Measurements from ENCODE around the gene RHBDL1. TPM values are rescaled to one million over a fixed set of nuclear protein-coding genes. Genes with fewer than 3 reads are reported as not detected.

Gene RHBDL1
- total RNA-seq, 1 experiment from 2014 or later = 7.8 TPM

DNA sequence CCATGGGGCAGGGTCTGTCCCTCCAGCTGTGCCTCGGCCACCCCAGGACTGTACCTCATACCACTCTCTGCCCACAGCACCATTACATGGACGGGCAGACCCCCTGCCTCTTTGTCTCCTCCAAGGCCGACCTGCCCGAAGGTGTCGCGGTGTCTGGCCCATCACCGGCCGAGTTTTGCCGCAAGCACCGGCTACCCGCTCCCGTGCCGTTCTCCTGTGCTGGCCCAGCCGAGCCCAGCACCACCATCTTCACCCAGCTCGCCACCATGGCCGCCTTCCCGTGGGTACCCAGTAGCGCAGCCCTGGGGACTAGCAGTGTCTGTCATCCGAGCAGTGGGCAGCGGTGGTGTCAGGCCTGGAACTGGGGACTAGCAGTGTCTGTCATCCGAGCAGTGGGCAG lies 2.6 kb upstream of the RHBDL1 start:
- DNase-seq (ENCODE audit: low spot score) = no peak

DNA sequence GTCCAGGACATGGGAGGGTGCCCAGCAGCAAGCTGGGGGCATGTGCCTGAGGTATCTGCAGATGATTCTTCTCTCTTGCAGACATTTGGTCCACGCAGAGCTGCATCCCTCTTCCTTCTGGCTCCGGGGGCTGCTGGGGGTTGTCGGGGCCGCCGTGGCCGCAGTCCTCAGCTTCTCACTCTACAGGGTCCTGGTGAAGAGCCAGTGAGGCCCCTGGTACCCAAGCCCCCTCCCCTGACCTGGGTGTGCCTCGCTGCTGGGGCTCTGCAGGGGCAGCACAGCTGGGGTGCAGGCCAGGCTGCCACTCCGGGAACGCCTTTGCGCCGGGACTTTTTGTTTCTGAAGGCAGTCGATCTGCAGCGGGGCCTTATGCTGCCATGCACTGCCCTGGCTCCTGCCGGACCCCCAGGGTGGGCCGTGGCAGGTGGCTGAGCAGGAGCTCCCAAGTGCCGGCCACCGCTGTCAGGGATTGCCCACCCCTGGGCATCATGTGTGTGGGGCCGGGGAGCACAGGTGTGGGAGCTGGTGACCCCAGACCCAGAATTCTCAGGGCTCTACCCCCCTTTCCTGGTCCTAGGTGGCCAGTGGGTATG lies 2.0 kb upstream of the RHBDL1 start:
- DNase-seq (ENCODE audit: low spot score) = no peak

DNA sequence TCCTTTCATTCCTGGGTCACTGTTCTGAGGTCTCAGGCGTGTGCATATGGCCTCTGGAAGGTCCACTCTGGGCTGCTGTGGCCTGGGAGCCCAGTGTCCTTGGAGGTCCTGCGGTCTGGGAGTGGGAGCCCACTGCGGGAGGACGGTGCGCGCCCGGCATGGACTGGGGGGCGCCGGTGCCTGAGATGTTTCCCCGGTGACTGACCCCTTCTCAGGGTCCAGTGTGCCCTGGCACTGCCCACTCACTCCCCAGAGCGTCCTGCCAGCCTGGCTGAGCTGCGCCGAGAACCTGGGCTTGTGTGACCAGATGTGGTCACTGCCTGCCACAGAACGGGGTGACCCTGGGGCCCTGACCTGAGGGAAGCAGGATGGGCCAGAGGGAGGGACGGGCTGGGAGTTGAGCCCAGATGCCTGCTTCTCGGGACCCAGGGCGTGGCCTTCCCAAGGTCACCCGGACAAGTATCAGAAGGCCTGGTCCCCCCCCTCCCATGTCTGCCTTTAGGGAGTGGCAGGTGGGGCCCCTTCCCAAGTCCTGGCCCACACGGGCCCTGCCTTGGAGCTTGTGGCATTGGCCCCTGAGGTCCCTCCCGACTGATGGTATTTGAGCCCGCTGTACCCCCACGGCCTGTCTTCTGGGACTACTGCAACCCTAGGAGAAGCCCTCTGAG lies 1.1 kb upstream of the RHBDL1 start:
- DNase-seq (ENCODE audit: low spot score) = no peak

DNA sequence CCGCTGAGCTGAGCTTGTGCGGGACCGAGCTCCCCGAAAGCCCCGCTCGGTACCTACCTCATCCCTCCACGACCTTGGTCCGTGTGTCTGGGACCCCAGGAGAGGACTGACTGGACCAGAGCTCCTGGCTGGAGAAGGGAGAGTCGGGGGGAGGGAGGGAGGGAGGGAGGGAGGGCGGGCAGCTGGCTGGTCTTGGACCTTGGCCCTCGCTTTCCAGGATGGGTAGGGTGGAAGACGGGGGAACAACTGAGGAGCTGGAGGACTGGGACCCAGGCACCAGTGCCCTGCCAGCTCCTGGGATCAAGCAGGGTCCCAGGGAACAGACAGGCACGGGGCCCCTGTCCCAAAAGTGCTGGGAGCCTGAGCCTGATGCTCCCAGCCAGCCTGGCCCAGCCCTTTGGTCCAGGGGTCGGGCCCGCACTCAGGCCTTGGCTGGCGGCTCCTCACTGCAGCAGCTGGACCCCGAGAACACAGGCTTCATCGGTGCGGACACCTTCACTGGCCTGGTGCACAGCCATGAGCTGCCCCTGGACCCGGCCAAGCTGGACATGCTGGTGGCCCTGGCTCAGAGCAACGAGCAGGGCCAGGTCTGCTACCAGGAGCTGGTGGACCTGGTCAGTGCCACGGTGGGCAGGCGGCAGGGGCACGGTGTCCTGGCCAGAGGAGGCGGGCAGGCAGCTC lies 553 bp downstream of the RHBDL1 start:
- DNase-seq (ENCODE audit: low spot score) = peak; percentile 16

DNA sequence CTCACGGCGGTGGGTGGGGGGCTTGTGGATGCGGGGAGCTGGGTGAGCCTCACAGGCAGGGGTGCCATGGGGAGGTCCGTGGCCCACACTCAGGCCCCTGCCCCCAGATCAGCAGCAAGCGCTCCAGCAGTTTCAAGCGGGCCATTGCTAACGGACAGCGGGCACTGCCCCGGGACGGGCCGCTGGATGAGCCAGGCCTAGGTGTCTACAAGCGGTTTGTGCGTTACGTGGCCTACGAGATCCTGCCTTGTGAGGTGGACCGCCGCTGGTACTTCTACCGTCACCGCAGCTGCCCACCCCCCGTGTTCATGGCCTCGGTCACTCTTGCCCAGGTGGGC lies 1.1 kb downstream of the RHBDL1 start:
- no peak for DNase-seq (ENCODE audit: low spot score)

- DNase-seq (ENCODE audit: low spot score) = peak; percentile 76
Observed at GRCh38 chr16:676913-677312, 1.4 kb downstream of the RHBDL1 start.

DNA sequence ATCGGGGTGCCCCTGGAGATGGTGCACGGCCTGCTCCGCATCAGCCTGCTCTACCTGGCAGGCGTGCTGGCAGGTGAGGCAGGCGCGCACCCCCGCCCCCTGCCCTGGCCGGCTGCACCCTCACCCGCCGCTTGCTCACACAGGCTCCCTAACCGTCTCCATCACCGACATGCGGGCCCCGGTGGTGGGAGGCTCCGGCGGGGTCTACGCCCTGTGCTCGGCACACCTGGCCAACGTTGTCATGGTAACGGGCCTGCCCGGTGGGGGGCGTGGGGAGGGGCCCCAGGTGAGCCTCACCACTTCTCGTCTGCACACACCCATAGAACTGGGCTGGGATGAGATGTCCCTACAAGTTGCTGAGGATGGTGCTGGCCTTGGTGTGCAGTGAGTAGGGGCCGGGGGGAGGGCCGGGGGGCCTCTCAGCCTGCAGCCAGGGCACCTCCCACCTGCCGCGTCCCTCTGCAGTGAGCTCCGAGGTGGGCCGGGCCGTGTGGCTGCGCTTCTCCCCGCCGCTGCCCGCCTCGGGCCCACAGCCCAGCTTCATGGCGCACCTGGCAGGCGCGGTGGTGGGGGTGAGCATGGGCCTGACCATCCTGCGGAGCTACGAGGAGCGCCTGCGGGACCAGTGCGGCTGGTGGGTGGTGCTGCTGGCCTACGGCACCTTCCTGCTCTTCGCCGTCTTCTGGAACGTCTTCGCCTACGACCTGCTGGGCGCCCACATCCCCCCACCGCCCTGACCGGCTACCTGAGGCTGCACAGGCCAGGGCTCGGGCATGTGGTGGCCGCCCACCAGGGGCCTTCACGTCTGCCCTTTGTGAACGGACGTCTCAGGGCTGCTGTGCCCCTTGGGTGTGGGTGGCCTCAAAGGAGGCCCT lies 2.1 kb downstream of the RHBDL1 start:
- DNase-seq (ENCODE audit: low spot score) = no peak

DNA sequence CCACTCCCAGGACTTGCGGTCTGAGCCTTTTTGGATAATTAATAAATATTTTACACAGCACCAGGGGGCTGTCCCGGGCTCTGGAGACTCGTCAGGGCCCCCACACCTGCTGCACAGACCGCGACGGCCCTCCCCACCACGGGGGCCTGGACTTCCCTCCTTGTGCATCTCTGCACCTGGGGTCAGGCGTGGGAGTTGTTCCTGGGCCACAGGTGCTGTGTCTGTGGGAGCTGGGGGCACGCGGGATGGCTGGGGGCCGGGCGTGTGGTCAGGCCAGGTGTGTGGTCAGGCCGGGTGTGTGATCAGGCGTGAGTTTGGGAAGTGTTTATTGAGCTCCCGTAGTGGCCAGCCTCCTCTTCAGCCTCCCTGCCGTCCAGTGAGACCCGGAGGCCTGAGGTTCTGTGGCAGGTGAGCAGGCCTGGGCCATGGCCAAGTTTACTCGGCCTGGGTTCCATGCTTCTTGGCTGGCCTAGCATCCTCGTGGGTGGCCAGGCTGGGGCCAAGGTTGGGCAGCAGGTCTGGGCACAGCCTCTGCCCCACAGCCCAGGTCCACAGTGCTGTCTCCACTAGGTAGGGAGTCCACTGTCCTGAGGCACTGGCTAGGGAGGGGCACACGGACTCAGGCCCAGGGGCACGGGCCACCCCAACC lies 2.9 kb downstream of the RHBDL1 start:
- DNase-seq (ENCODE audit: low spot score) = no peak

DNA sequence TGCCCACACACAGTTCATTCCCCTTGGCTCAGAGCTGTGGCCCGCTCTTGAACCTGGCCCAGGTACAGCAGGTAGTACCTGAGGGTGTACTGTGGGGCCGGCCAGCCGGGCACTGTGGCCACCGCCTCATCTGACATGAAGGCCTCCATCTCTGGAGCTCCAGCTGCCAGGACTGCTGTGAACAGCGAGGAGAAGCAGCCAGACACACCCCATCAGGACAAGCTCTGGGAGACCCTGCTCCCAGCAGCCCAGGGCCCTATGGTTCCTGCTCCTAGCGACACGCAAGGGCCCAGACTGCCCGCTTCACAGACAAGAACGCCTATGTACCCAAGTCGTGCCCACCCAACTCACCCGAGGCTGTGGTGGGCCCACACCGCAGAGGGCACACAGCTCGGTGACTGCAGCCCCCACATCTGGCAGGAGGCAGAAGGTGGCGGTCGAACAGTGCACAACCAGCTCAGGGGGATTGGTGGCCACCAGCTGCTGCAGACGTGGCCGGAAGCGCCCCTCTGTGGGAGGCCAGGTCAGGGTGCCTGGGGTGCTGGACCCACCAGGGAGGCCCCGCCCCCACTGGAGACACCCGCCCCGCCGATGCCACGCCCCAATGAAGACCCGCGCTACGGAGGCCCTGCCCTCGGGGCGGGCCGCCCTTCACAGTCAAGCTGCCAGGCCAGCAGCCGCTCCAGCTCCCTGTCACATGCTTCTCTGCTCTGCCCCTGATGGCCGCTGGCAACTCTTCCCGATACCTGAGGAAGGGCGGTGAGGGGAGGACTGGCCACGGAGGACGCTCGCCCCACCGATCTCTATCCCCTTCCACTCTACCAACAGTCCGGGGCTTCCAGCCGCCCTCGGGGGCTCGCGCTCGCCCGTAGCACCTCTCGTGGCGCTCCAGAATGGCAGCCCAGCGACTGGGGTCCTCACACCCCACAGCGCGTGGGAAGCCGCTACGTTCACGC lies 3.7 kb downstream of the RHBDL1 start:
- peak; percentile 77 for DNase-seq (ENCODE audit: low spot score)

DNA sequence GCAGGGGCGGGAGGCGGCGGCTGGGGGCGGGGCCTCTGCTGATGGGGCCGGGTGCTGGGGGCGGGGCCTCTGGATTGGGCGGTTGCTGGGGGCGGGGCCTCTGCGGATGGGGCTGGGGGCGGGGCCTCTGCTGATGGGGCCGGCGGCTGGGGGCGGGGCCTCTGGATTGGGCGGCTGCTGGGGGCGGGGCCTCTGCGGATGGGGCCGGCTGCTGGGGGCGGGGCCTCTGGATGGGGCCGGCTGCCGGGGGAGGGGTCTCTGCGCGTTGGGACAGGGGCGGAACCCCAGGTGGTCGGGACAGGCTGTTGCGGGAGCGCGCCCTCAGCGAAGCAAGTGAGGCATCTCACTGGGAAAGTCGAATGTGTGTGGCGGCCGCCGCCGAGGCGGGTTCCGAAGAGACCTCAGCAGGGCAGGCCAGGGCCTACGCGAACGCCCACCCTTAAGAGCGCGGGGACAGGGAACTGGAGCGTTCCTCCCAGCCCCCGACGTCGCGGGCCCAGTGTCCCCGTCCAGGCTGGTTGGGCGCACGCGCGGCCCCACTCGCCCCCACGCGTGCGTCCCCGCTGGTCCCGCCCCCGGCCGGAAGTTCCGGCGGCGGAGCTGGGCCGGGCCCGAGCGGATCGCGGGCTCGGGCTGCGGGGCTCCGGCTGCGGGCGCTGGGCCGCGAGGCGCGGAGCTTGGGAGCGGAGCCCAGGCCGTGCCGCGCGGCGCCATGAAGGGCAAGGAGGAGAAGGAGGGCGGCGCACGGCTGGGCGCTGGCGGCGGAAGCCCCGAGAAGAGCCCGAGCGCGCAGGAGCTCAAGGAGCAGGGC lies 4.5 kb downstream of the RHBDL1 start, which contains the start of gene STUB1:
STUB1 (plus strand) TSS at position 597 of the 811 bp plus-strand sequence; CDS start at position 713, 116 bp downstream.
- peak; percentile 81 for DNase-seq (ENCODE audit: low spot score)

GRCh38 chr16:680625-680945 lies 5.1 kb downstream of the RHBDL1 start:
- DNase-seq (ENCODE audit: low spot score) = no peak

GRCh38 chr16:680967-681745 lies 5.7 kb downstream of the RHBDL1 start:
- peak; percentile 69 for DNase-seq (ENCODE audit: low spot score)

GRCh38 chr16:681746-682427 lies 6.4 kb downstream of the RHBDL1 start:
- no peak for DNase-seq (ENCODE audit: low spot score)

DNA sequence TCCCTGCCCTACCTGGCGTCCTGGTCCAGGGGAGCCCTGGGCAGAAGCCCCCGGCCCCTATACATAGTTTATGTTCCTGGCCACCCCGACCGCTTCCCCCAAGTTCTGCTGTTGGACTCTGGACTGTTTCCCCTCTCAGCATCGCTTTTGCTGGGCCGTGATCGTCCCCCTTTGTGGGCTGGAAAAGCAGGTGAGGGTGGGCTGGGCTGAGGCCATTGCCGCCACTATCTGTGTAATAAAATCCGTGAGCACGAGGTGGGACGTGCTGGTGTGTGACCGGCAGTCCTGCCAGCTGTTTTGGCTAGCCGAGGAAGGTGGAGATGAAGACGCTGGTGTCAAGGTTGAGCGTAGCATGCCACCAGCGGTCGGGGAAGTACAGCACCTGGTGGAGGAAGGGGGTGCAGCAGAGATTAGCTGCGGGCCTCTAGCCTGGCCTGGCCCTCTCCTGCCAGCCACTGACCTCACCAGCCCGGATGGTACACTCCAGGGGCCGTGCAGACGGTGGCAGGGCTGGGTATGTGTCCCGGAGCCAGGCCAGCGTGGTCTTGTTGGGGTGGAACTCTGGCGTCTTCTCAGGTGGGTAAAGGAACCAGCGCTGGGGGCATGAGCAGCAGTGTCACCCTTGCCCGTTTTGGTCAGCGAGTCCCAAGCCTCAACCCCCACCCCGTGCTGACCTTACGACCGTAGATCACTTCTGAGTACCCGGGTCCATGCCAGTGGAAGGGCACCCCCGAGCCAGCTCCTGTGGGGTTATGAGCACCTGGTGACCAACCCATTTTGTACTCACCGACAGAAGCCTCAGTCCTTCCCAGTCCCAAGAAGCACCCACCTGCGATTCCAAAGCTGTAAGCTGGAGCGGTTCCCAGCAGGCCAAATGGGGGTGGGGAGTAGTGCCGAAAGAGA lies 7.3 kb downstream of the RHBDL1 start:
- no peak for DNase-seq (ENCODE audit: low spot score)

- peak; percentile 60 for DNase-seq (ENCODE audit: low spot score)
Observed at GRCh38 chr16:683396-684070, 8.1 kb downstream of the RHBDL1 start.

GRCh38 chr16:684071-684794 lies 8.8 kb downstream of the RHBDL1 start, which contains the start of gene JMJD8:
Gene JMJD8, minus strand, starts transcription at chr16:684334. Its CDS starts 15 bp downstream, at chr16:684319.
- peak; percentile 94 for DNase-seq (ENCODE audit: low spot score)

All from HT-29 (cell line).